Activated CD8-positive, alpha-beta T cell treated with anti-CD3 and anti-CD28 coated beads for 36 hours (primary cell): Measurements from ENCODE around the gene POGZ. TPM values are rescaled to one million over a fixed set of nuclear protein-coding genes. Genes with fewer than 3 reads are reported as not detected.
A peak's percentile ranks its signal among the peaks of the same experiment; 100 is the strongest.

Experiments
- ATAC-seq: fragments of 200-7000 bp; cut with Tn5 transposase; one replicate; pipeline ENCODE4 v1.10.0; 2021; ENCODE audit warnings: mild to moderate bottlenecking, moderate library complexity
- CTCF ChIA-PET: fragments of 350-600 bp; sonication (Branson Sonifier 250); formaldehyde crosslinking; loops from one replicate; lab custom pipeline; 2021; ENCODE audit warnings: antibody characterized with exemption; lab: Charles Lee
- POLR2A ChIA-PET: fragments of 350-600 bp; sonication (Branson Sonifier 250); formaldehyde crosslinking; loops from one replicate; lab custom pipeline; 2021; ENCODE audit warnings: antibody characterized with exemption; lab: Charles Lee
- DNase-seq: peaks from one replicate; pipeline ENCODE4 v3.0.0-alpha.2; 2020
- H3K27ac Mint-ChIP-seq: one replicate; pipeline ENCODE4 v1.8.0; 2021; ENCODE audit warnings: mild to moderate bottlenecking, mixed read lengths
- H3K27me3 Mint-ChIP-seq: one replicate; pipeline ENCODE4 v1.8.0; 2021; ENCODE audit warnings: mixed read lengths
- H3K36me3 Mint-ChIP-seq: one replicate; pipeline ENCODE4 v1.8.0; 2021; ENCODE audit warnings: low read depth, mixed read lengths
- H3K4me1 Mint-ChIP-seq: one replicate; pipeline ENCODE4 v1.8.0; 2021; ENCODE audit warnings: low read depth, mixed read lengths
- H3K4me3 Mint-ChIP-seq: one replicate; pipeline ENCODE4 v1.8.0; 2021; ENCODE audit warnings: mild to moderate bottlenecking, moderate library complexity, mixed read lengths
- H3K9me3 Mint-ChIP-seq: one replicate; pipeline ENCODE4 v1.8.0; 2021; ENCODE audit warnings: mixed read lengths
- intact Hi-C: fragments of 100-400 bp; cut with micrococcal nuclease; formaldehyde crosslinking; loops from one replicate; pipeline ENCODE4 v1.10.0; 2022
- total RNA-seq, 2 experiments: library from RNA; stranded (reverse); gene quantifications; one replicate each; pipeline ENCODE4 v1.2.3, GENCODE V29; 2021
- TF ChIP-seq, protein P1 (sequence below): fragments of 200-600 bp; IDR thresholded peaks from one replicate; pipeline ENCODE4 v1.8.0; 2022; ENCODE audit warnings: antibody characterized with exemption, mild to moderate bottlenecking

The POGZ gene
- total RNA-seq, 2 experiments from 2014 or later: 69.0 to 70.6 TPM

DNA sequence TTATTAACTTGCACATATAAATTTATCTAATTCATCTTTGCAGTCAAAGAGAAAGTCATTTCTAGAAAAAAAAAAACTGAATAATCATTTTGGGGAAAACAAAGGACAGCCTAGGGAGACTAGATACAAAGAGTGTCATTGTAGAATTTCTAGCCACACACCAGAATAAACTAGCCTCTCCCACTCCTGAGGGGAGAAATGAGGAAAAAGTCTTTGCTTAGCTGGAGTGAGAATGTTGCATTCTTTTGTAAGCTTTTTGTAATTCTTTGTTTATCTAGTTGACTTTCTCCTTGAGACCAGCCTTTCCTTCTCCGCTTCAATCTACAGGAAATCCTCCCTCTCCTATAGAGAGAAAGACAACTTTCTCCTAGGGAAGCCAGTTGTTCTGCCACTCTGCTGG, 36.0 kb upstream of the POGZ start:
- intact Hi-C loops: no loop called here
- TF ChIP-seq, protein P1, sequence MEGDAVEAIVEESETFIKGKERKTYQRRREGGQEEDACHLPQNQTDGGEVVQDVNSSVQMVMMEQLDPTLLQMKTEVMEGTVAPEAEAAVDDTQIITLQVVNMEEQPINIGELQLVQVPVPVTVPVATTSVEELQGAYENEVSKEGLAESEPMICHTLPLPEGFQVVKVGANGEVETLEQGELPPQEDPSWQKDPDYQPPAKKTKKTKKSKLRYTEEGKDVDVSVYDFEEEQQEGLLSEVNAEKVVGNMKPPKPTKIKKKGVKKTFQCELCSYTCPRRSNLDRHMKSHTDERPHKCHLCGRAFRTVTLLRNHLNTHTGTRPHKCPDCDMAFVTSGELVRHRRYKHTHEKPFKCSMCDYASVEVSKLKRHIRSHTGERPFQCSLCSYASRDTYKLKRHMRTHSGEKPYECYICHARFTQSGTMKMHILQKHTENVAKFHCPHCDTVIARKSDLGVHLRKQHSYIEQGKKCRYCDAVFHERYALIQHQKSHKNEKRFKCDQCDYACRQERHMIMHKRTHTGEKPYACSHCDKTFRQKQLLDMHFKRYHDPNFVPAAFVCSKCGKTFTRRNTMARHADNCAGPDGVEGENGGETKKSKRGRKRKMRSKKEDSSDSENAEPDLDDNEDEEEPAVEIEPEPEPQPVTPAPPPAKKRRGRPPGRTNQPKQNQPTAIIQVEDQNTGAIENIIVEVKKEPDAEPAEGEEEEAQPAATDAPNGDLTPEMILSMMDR: no peak
- H3K4me3 Mint-ChIP-seq: no peak overlapping the region
- ChIA-PET CTCF (interaction anchor here (0.7 to 1.9 kb wide), 3 partner anchors 51 to 341 kb away, joined by 3 to 6 read pairs (median 3); no protein-coding TSS in a partner anchor), POLR2A (interaction anchor here (1.3 to 1.4 kb wide), 2 partner anchors 45 to 47 kb away, joined by 3 to 5 read pairs; partner anchors contain the start of gene TUFT1)
- no peaks in the 10 kb centered on the region for H3K9me3 Mint-ChIP-seq
- peaks cover 5% of the 10 kb centered on the region for H3K4me1 Mint-ChIP-seq
- no peaks in the 10 kb centered on the region for H3K27me3 Mint-ChIP-seq
- ATAC-seq (no peak), DNase-seq (no peak)
- H3K36me3 Mint-ChIP-seq: no peaks in the 10 kb centered on the region
- H3K27ac Mint-ChIP-seq: no peak overlapping the region

DNA sequence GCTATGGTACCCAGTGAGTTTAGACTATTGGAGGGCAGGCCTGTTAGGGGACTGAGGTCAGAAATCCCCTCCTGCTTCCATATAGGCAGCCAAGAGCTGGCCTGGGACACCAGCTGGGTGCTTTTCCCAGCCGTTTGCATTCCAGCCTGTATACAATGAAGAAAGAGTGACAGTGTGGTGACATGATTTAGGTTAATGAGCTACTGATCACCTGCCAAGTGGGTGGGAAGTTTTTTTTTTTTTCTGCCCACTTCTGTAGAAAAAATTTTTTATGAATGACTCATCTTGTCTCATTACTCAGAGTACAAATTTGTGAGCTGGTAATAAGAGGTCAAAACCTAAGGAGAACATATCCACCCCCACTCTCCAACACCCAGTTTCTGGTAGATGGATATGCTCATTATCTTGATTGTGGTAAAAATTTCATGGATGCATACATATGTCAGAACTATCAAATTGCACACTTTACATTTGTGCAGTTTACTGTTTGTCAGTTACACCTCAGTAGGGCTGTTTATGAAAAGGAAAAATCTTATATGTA, 35.5 kb upstream of the POGZ start:
- ChIA-PET POLR2A (interaction anchor here (1.3 to 1.4 kb wide), 2 partner anchors 46 to 47 kb away, joined by 3 to 5 read pairs; partner anchors contain the start of gene TUFT1), CTCF (interaction anchor here (0.7 to 1.9 kb wide), 2 partner anchors 51 to 342 kb away, joined by 3 to 6 read pairs; no protein-coding TSS in a partner anchor)
- Mint-ChIP-seq H3K27me3 (no peaks in the 10 kb centered on the region), H3K4me3 (no peak overlapping the region), H3K9me3 (no peaks in the 10 kb centered on the region), H3K36me3 (no peaks in the 10 kb centered on the region), H3K27ac (no peak overlapping the region), H3K4me1 (peaks cover 5% of the 10 kb centered on the region)
- intact Hi-C loops: no loop called here
- peak; percentile 87 for ATAC-seq
- TF ChIP-seq, protein P1: no peak
- DNase-seq: no peak

GRCh38 chr1:151493042-151493441, 33.7 kb upstream of the POGZ start:
- H3K9me3 Mint-ChIP-seq: no peaks in the 10 kb centered on the region
- no peak for ATAC-seq
- no peaks in the 10 kb centered on the region for H3K27me3 Mint-ChIP-seq
- peaks cover 5% of the 10 kb centered on the region for H3K4me1 Mint-ChIP-seq
- CTCF ChIA-PET: interaction anchor here (1.0 kb wide), 1 partner anchor 72 kb away, joined by 3 read pairs; no protein-coding TSS in a partner anchor
- no peaks in the 10 kb centered on the region for H3K36me3 Mint-ChIP-seq
- H3K27ac Mint-ChIP-seq: no peak overlapping the region
- intact Hi-C loops: no loop called here
- POLR2A ChIA-PET: no interaction called here
- TF ChIP-seq, protein P1: no peak
- no peak for DNase-seq
- no peak overlapping the region for H3K4me3 Mint-ChIP-seq

- Mint-ChIP-seq H3K4me3 (no peak overlapping the region), H3K27ac (no peak overlapping the region), H3K27me3 (no peaks in the 10 kb centered on the region), H3K4me1 (peaks cover 5% of the 10 kb centered on the region), H3K36me3 (no peaks in the 10 kb centered on the region), H3K9me3 (no peaks in the 10 kb centered on the region)
- TF ChIP-seq, protein P1: no peak
- intact Hi-C loops: no loop called here
- POLR2A ChIA-PET: no interaction called here
- CTCF ChIA-PET: no interaction called here
- no peak for DNase-seq
- ATAC-seq: no peak
Observed at GRCh38 chr1:151492120-151492519, 32.8 kb upstream of the POGZ start.

DNA sequence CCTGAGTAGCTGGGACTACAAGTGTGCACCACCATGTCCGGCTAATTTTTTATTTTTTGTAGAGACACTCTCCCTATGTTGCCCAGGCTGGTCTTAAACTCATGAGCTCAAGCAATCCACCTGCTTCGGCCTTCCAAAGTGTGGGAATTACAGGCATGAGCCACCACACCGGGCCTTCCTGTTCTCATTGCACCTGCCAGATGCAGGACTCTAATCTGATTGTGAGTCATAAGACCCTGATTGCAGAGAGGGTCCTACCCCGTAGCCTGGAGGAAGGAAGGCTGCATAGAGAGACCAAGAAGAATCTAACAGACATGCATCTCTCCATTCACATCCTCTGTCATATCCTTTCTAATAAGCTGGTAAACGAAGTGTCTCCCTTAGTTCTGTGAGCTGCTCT, 32.3 kb upstream of the POGZ start:
- Mint-ChIP-seq H3K27ac (no peak overlapping the region), H3K36me3 (no peaks in the 10 kb centered on the region), H3K4me3 (no peak overlapping the region), H3K27me3 (no peaks in the 10 kb centered on the region), H3K4me1 (peaks cover 5% of the 10 kb centered on the region), H3K9me3 (no peaks in the 10 kb centered on the region)
- TF ChIP-seq, protein P1: no peak
- ChIA-PET CTCF (no interaction called here), POLR2A (no interaction called here)
- intact Hi-C loops: no loop called here
- ATAC-seq (no peak), DNase-seq (no peak)
